Pancreas (tissue), 10 donors: ENCODE results near the gene TRMT10B. TPM values are rescaled to one million over a fixed set of nuclear protein-coding genes. Genes with fewer than 3 reads are reported as not detected.

ENCODE experiments used
- ATAC-seq, 4 donors: fragments of 200-7000 bp; cut with Tn5 transposase; one replicate each; pipeline versions ENCODE4 v1.8.0 to v1.9.1; 2020; ENCODE audit warnings: mild to moderate bottlenecking in 4 of 4, moderate library complexity in 4 of 4
- DNase-seq, 6 donors: peaks; one replicate each; pipeline ENCODE4 v3.0.0-alpha.2; 2020
- FAIRE-seq: peaks from 2 replicates; lab custom pipeline; 2012; peaks lifted over from hg19 to GRCh38; lab: Jason Lieb, UNC
- H3K27ac ChIP-seq, 4 donors: fragments of 200-600 bp; sonication (generic); 1 replicate in 3 of 4; 2 replicates in 1 of 4; pipeline versions ENCODE4 v1.5.0 to v1.8.0; 2020
- H3K27me3 ChIP-seq, 4 donors: fragments of 200-600 bp; one replicate each; pipeline ENCODE4 v1.8.0; 2021
- H3K36me3 ChIP-seq, 3 donors: fragments of 200-600 bp; sonication (generic) in 1 of 3; one replicate each; pipeline versions ENCODE4 v1.5.0 to v1.8.0; 2020 to 2021
- H3K4me1 ChIP-seq, 3 donors: fragments of 200-600 bp; one replicate each; pipeline ENCODE4 v1.8.0; 2021
- H3K4me3 ChIP-seq, 4 donors: fragments of 200-600 bp; sonication (generic) in 2 of 4; one replicate each; pipeline versions ENCODE4 v1.5.0 to v1.8.0; 2020 to 2021
- H3K9me3 ChIP-seq, 4 donors: fragments of 200-600 bp; one replicate each; pipeline ENCODE4 v1.8.0; 2021
- WGBS, 2 donors: extraction: QIAGEN DNeasy Blood & Tissue Kit; methylation state at CpG; one replicate each; pipeline ENCODE4 v1.1.7; 2013; 5-methylcytosine and 5-hydroxymethylcytosine counted together
- intact Hi-C, 3 donors: fragments of 100-400 bp; cut with DNase I; formaldehyde crosslinking; loops; one replicate each; pipeline versions ENCODE4 v1.11.1 to v1.14.2; 2022
- polyA plus RNA-seq, 2 donors: library from polyadenylated mRNA; stranded (reverse); fragments of 200-250 nt; gene quantifications; one replicate each; pipeline ENCODE4 v1.2.3, GENCODE V29; 2013
- total RNA-seq, 6 donors: library from RNA; stranded (reverse); fragmentation: NEBNext Ultra II Directional in 4 of 6; extraction: Animal tissue kit (Norgen Biotek cat#: 25700) in 4 of 6; gene quantifications; one replicate each; pipeline versions ENCODE4 v1.2.1 to v1.2.4, GENCODE V29; 2021 to 2023
- TF ChIP-seq, protein P1 (sequence below), 4 donors: fragments of 200-600 bp; sonication (generic) in 3 of 4; IDR thresholded peaks; one replicate each; pipeline versions ENCODE4 v1.5.0 to v1.8.0; 2021; ENCODE audit warnings: antibody characterized with exemption in 4 of 4
- donor health status: healthy with polysubstance abuse.
- donor health status: DM: no; HTN: no; CAD: no; lungs with moderate emphysema.
- donor health status: DM: no; HTN: no; CAD: no.
- donor health status: control.
- donor health status: control.
- donor health status: Bipolar disorder and iron deficiency.
- donor health status: DM: yes; HTN: yes; CAD: no.
- donor health status: DM: no; HTN: no; CAD: no.
- donor health status: DM: no; HTN: no; CAD: no.
- donor health status: DM: yes; HTN: yes; CAD: no.

The TRMT10B gene
- total and polyA plus RNA-seq, 8 donors = 4.0 to 8.8 (median 5.6) TPM

DNA sequence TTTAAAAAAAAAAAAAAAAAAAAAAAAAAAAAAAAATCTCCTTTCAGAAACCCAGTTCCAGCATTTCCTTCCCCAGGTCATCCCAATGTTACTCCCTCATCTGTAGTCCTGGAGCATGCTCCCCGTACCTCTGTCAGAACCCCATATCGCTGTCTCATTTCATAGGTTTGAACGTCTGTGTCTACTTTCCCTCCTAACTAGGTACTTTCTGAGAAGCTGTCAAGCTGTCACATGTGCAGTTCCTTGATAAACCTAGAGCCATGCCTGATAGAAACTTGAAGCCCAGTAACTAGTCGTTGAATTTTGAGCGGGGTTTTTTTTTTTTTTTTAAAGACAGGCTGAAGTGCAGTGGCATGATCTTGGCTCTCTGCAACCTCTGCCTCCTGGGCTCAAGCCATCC lies 15.7 kb downstream of the TRMT10B start:
- H3K27me3 ChIP-seq = no peaks in the 10 kb centered on the region
- no peak for DNase-seq
- H3K4me1 ChIP-seq = no peaks in the 10 kb centered on the region
- H3K9me3 ChIP-seq = no peaks in the 10 kb centered on the region
- H3K4me3 ChIP-seq = no peak overlapping the region
- intact Hi-C loops = no loop called here
- TF ChIP-seq, protein P1, sequence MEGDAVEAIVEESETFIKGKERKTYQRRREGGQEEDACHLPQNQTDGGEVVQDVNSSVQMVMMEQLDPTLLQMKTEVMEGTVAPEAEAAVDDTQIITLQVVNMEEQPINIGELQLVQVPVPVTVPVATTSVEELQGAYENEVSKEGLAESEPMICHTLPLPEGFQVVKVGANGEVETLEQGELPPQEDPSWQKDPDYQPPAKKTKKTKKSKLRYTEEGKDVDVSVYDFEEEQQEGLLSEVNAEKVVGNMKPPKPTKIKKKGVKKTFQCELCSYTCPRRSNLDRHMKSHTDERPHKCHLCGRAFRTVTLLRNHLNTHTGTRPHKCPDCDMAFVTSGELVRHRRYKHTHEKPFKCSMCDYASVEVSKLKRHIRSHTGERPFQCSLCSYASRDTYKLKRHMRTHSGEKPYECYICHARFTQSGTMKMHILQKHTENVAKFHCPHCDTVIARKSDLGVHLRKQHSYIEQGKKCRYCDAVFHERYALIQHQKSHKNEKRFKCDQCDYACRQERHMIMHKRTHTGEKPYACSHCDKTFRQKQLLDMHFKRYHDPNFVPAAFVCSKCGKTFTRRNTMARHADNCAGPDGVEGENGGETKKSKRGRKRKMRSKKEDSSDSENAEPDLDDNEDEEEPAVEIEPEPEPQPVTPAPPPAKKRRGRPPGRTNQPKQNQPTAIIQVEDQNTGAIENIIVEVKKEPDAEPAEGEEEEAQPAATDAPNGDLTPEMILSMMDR (IDR thresholded peaks at IDR 0.05) = no peak
- ATAC-seq = no peak
- WGBS, 2 donors = 74 to 78% methylated on average over 5 of the region's 5 CpGs
- H3K36me3 ChIP-seq = peaks cover 0 to 12% (median 0%) of the 10 kb centered on the region in 3 donors
- H3K27ac ChIP-seq = no peak overlapping the region
- no peak for FAIRE-seq

DNA sequence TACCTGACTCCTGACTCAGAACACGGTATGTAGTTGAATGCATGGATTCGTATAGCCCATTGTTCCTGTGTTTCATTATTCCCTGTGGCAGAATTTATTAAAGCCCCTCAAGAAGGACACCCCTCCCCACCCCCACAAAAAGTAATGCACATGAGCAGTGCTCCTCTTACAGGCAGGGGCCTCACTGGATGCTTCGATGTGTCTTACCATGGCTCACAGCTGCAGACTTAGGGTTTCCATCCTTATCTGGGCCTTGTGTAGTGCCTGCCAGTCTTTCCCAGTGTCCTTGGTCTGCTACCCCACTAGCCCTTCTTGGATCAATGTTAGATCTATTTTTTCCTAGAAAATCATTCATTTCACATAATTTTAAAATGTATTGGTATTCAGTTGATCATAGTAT lies 16.4 kb downstream of the TRMT10B start:
- no peak for FAIRE-seq
- Histone ChIP-seq H3K27ac (no peak overlapping the region), H3K36me3 (peaks cover 0 to 7% (median 0%) of the 10 kb centered on the region in 3 donors), H3K4me1 (no peaks in the 10 kb centered on the region), H3K9me3 (no peaks in the 10 kb centered on the region), H3K4me3 (no peak overlapping the region), H3K27me3 (no peaks in the 10 kb centered on the region)
- TF ChIP-seq, protein P1 (IDR thresholded peaks at IDR 0.05) = no peak
- intact Hi-C loops = no loop called here
- ATAC-seq = no peak
- 91 to 98% methylated on average over 3 of the region's 3 CpGs for WGBS, 2 donors
- DNase-seq = no peak

DNA sequence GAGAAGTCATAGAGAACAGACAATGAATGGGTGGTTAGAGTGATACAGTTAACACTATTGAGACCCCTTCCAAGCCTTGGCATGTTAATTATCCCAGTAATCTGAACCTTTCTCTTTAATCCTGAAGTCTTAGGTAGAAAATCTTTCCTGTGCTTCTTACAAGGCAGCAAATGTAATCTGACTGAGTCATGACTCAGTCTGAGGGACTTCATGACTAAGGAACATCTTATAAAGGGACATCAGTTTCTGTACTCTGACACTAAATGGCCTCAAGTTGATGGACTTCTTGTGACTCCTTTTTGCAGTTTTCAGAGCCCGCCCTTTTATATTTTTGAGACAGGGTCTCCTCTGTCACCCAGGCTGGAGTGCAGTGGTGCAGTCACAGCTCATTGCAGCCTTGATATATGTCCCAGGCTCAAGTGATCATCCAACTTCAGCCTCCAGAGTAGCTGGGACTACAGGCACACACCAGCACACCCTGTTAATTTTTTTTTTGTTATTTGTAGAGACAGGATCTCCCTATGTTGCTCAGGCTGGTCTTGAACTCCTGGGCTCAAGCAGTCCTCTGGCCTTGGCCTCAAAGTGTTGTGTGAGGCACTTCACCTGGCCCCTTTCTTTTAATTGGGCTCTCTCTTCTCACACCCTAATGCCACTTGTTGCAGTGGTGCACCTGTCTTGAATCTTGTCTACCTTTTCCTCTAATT lies 21.8 kb downstream of the TRMT10B start:
- H3K9me3 ChIP-seq = no peaks in the 10 kb centered on the region
- no peak overlapping the region for H3K27ac ChIP-seq
- FAIRE-seq (no peak), ATAC-seq (no peak), DNase-seq (no peak)
- H3K27me3 ChIP-seq = no peaks in the 10 kb centered on the region
- 96 to 100% methylated on average over 1 of the region's 1 CpG for WGBS, 2 donors
- no peaks in the 10 kb centered on the region for H3K4me1 ChIP-seq
- TF ChIP-seq, protein P1 (IDR thresholded peaks at IDR 0.05) = no peak
- H3K4me3 ChIP-seq = no peak overlapping the region
- H3K36me3 ChIP-seq = peaks cover 0 to 32% (median 0%) of the 10 kb centered on the region in 3 donors
- intact Hi-C loops = no loop called here

- no peaks in the 10 kb centered on the region for H3K27me3 ChIP-seq
- H3K4me3 ChIP-seq = no peak overlapping the region
- H3K36me3 ChIP-seq = peaks cover 0 to 39% (median 6%) of the 10 kb centered on the region in 3 donors
- DNase-seq (no peak), FAIRE-seq (no peak), ATAC-seq (no peak)
- TF ChIP-seq, protein P1 (IDR thresholded peaks at IDR 0.05) = no peak
- H3K27ac ChIP-seq = no peak overlapping the region
- 86 to 89% methylated on average over 5 of the region's 5 CpGs for WGBS, 2 donors
- intact Hi-C loops = no loop called here
- H3K9me3 ChIP-seq = no peaks in the 10 kb centered on the region
- H3K4me1 ChIP-seq = no peaks in the 10 kb centered on the region
These were observed 22.7 kb downstream of the TRMT10B start for GRCh38 chr9:37776328-37776727.

DNA sequence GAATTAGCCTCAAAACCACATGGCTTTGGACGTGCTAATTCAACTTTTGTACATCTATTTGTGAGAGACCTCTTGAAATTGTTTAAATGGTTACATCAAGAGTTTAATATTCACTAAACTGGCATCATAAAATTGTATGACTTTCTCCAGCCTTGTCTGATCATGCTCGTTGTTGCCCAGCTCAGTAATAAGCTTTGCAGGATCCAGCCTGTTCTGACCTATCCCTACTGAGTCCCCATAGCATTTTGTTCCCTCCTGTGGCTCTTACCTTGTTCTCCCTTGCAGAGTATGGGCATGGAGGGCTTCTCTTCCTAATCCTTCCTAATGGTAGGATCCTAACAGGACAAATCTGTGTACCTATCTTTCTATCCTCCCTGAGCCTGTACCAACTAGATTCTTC lies 24.9 kb downstream of the TRMT10B start:
- FAIRE-seq = no peak
- intact Hi-C loops = no loop called here
- H3K27me3 ChIP-seq = no peaks in the 10 kb centered on the region
- 73 to 83% methylated on average over 2 of the region's 2 CpGs for WGBS, 2 donors
- H3K27ac ChIP-seq = no peak overlapping the region
- H3K9me3 ChIP-seq = no peaks in the 10 kb centered on the region
- H3K4me3 ChIP-seq = no peak overlapping the region
- peaks cover 0 to 41% (median 6%) of the 10 kb centered on the region in 3 donors for H3K36me3 ChIP-seq
- TF ChIP-seq, protein P1 (IDR thresholded peaks at IDR 0.05) = no peak
- no peak for ATAC-seq
- H3K4me1 ChIP-seq = peaks cover 0 to 5% (median 0%) of the 10 kb centered on the region in 3 donors
- DNase-seq = no peak
